ENCODE data around the gene NRP2. TPM values are rescaled to one million over a fixed set of nuclear protein-coding genes. Genes with fewer than 3 reads are reported as not detected.

NRP2 gene
- total RNA-seq, 1 donor from 2014 or later: 76.7 TPM

- H3K4me1 Mint-ChIP-seq (ENCODE audit: low read depth, unreplicated experiment): peaks cover 34% of the 10 kb centered on the region
Measured at GRCh38 chr2:205714789-205715720, 32.8 kb downstream of the NRP2 start.

GRCh38 chr2:205715831-205716525 is 33.7 kb downstream of the NRP2 start:
- Histone ChIP-seq H3K9me3 (ENCODE audit: insufficient read depth, low read depth, low read length) (no peaks in the 10 kb centered on the region), H2AFZ (ENCODE audit: low read depth, low read length) (no peak overlapping the region), H4K20me1 (ENCODE audit: insufficient read depth, low read length) (no peaks in the 10 kb centered on the region), H3K36me3 (ENCODE audit: insufficient read depth, low read length) (peaks cover 6% of the 10 kb centered on the region), H3K9ac (ENCODE audit: low read length) (no peak overlapping the region), H3K79me2 (ENCODE audit: insufficient read depth, low read length) (peaks cover 12% of the 10 kb centered on the region), H3K27me3 (ENCODE audit: insufficient read depth, low read length) (no peaks in the 10 kb centered on the region), H3K4me1 (ENCODE audit: insufficient read depth, low read length) (peaks cover 36% of the 10 kb centered on the region), H3K4me2 (ENCODE audit: low read length) (no peak overlapping the region), H3K27ac (ENCODE audit: low read depth, low read length) (no peak overlapping the region), H3K4me3 (ENCODE audit: insufficient read depth, low read depth, low read length) (no peak overlapping the region)
- DNase-seq (ENCODE audit: low read depth): no peak
- Mint-ChIP-seq H3K4me3 (ENCODE audit: unreplicated experiment) (no peak overlapping the region), H3K27me3 (ENCODE audit: low read depth, unreplicated experiment) (peaks cover 2% of the 10 kb centered on the region), H3K36me3 (ENCODE audit: low read depth, unreplicated experiment) (peaks cover 5% of the 10 kb centered on the region), H3K4me1 (ENCODE audit: low read depth, unreplicated experiment) (peaks cover 43% of the 10 kb centered on the region), H3K27ac (ENCODE audit: unreplicated experiment) (no peak overlapping the region), H3K9me3 (ENCODE audit: unreplicated experiment) (no peaks in the 10 kb centered on the region)
- no peak for FAIRE-seq
- TF ChIP-seq EZH2 (IDR thresholded peaks at IDR 0.05; ENCODE audit: insufficient read depth, low read length) (no peak), CTCF (IDR thresholded peaks at IDR 0.05; ENCODE audit: insufficient read depth, low read depth, low read length) (no peak)

More at GRCh38 chr2:205714789-205715720, 32.8 kb downstream of the NRP2 start:
- Histone ChIP-seq H2AFZ (ENCODE audit: low read depth, low read length) (no peak overlapping the region), H4K20me1 (ENCODE audit: insufficient read depth, low read length) (no peaks in the 10 kb centered on the region), H3K4me3 (ENCODE audit: insufficient read depth, low read depth, low read length) (no peak overlapping the region), H3K79me2 (ENCODE audit: insufficient read depth, low read length) (peaks cover 21% of the 10 kb centered on the region), H3K27ac (ENCODE audit: low read depth, low read length) (peak overlapping the region; percentile 89), H3K9me3 (ENCODE audit: insufficient read depth, low read depth, low read length) (no peaks in the 10 kb centered on the region), H3K4me1 (ENCODE audit: insufficient read depth, low read length) (peaks cover 36% of the 10 kb centered on the region), H3K9ac (ENCODE audit: low read length) (peak overlapping the region; percentile 65), H3K36me3 (ENCODE audit: insufficient read depth, low read length) (peaks cover 9% of the 10 kb centered on the region), H3K27me3 (ENCODE audit: insufficient read depth, low read length) (no peaks in the 10 kb centered on the region), H3K4me2 (ENCODE audit: low read length) (peak overlapping the region; percentile 41)
- H3K27ac Mint-ChIP-seq (ENCODE audit: unreplicated experiment): peak overlapping the region; percentile 89
- H3K4me3 Mint-ChIP-seq (ENCODE audit: unreplicated experiment): no peak overlapping the region
- FAIRE-seq: no peak
- no peak for TF ChIP-seq CTCF (IDR thresholded peaks at IDR 0.05; ENCODE audit: insufficient read depth, low read depth, low read length)
- H3K9me3 Mint-ChIP-seq (ENCODE audit: unreplicated experiment): no peaks in the 10 kb centered on the region
- H3K27me3 Mint-ChIP-seq (ENCODE audit: low read depth, unreplicated experiment): peaks cover 2% of the 10 kb centered on the region
- DNase-seq (ENCODE audit: low read depth): peak; percentile 59
- peaks cover 5% of the 10 kb centered on the region for H3K36me3 Mint-ChIP-seq (ENCODE audit: low read depth, unreplicated experiment)

Data from astrocyte (in vitro differentiated cells and primary cell).